ENCODE results near the gene SCFD1.
"Not testable (repeated sequence)": the region's sequence is repeated elsewhere in the genome, so short reads cannot be mapped to it uniquely, and the experiment has no call there.

Gene SCFD1

GRCh38 chr14:30678926-30679431 is 56.9 kb downstream of the SCFD1 start:
- DNase-seq, result no peak

GRCh38 chr14:30680036-30680435 is 57.9 kb downstream of the SCFD1 start:
- DNase-seq, result no peak

GRCh38 chr14:30680776-30681175 is 58.7 kb downstream of the SCFD1 start:
- not testable (repeated sequence) for DNase-seq

- DNase-seq, result no peak
These were observed 59.7 kb downstream of the SCFD1 start for GRCh38 chr14:30681752-30682355.

GRCh38 chr14:30690487-30691355 is 68.6 kb downstream of the SCFD1 start:
- DNase-seq, result not testable (repeated sequence)

- DNase-seq, result no peak
These were observed 69.8 kb downstream of the SCFD1 start for GRCh38 chr14:30691751-30692398.

- DNase-seq, result no peak
These were observed 70.5 kb downstream of the SCFD1 start for GRCh38 chr14:30692669-30693068.

- no peak for DNase-seq
These were observed 76.3 kb downstream of the SCFD1 start for GRCh38 chr14:30698463-30698862.

GRCh38 chr14:30706704-30707103 is 84.6 kb downstream of the SCFD1 start:
- DNase-seq, result no peak

GRCh38 chr14:30708157-30708556 is 86.0 kb downstream of the SCFD1 start:
- DNase-seq, result no peak

- no peak for DNase-seq
These were observed 87.1 kb downstream of the SCFD1 start for GRCh38 chr14:30709201-30709600.

- no peak for DNase-seq
These were observed 88.8 kb downstream of the SCFD1 start for GRCh38 chr14:30710876-30711275.

GRCh38 chr14:30719137-30719536 is 97.0 kb downstream of the SCFD1 start:
- DNase-seq, result no peak

- no peak for DNase-seq
These were observed 103.6 kb downstream of the SCFD1 start for GRCh38 chr14:30725763-30726162.

- DNase-seq, result no peak
These were observed 106.4 kb downstream of the SCFD1 start for GRCh38 chr14:30728471-30728870.

- no peak for DNase-seq
These were observed 115.8 kb downstream of the SCFD1 start for GRCh38 chr14:30737916-30738315.

- DNase-seq, result no peak
These were observed 116.9 kb downstream of the SCFD1 start for GRCh38 chr14:30738978-30739377.

GRCh38 chr14:30748343-30748742 is 126.2 kb downstream of the SCFD1 start:
- peak in 1 of 2 donors; percentile 4 for DNase-seq

- no peak for DNase-seq
These were observed 129.7 kb downstream of the SCFD1 start for GRCh38 chr14:30751646-30752416.

GRCh38 chr14:30753452-30753851 is 131.3 kb downstream of the SCFD1 start:
- DNase-seq, result no peak

- no peak for DNase-seq
These were observed 132.7 kb downstream of the SCFD1 start for GRCh38 chr14:30754778-30755177.

- no peak for DNase-seq
These were observed 134.5 kb downstream of the SCFD1 start for GRCh38 chr14:30756594-30756993.

- no peak for DNase-seq
These were observed 135.0 kb downstream of the SCFD1 start for GRCh38 chr14:30757082-30757481.
